K562 (cell line): ENCODE results near the gene TPD52L2. TPM values are rescaled to one million over a fixed set of nuclear protein-coding genes. Genes with fewer than 3 reads are reported as not detected.

Experiments
- ARID3A ChIP-seq: IDR thresholded peaks from 2 replicates; pipeline ENCODE4 v1.6.1; 2012; ENCODE audit warnings: low read depth, low read length, improper control_type of control experiment, borderline replicate concordance
- ATF7 ChIP-seq: fragments of 450-650 bp; IDR thresholded peaks from 2 replicates; pipeline ENCODE4 v1.7.1; 2014; ENCODE audit warnings: mild to moderate bottlenecking, moderate library complexity
- IRF2 ChIP-seq: sonication (generic); formaldehyde crosslinking; IDR thresholded peaks from 2 replicates; pipeline ENCODE4 v1.8.1; 2022; ENCODE audit warnings: mild to moderate bottlenecking, missing genetic modification reagents
- MAFF ChIP-seq: IDR thresholded peaks from 2 replicates; pipeline ENCODE4 v1.6.1; 2012; ENCODE audit warnings: low read length, improper control_type of control experiment
- MAFG ChIP-seq: fragments of 450-650 bp; conservative IDR thresholded peaks from 2 replicates; pipeline ENCODE4 v1.6.1; 2016; ENCODE audit warnings: missing genetic modification characterization, missing compliant biosample characterization
- RBM14 ChIP-seq: fragments of 200-400 bp; formaldehyde crosslinking; IDR thresholded peaks from 2 replicates; pipeline ENCODE4 v1.6.1; 2018; ENCODE audit warnings: low read depth, mild to moderate bottlenecking, low read length, moderate library complexity, borderline replicate concordance; ENCODE audit not compliant: insufficient read depth
- SMARCC2 ChIP-seq: fragments of 450-650 bp; IDR thresholded peaks from 2 replicates; pipeline ENCODE4 v1.6.1; 2017; ENCODE audit warnings: antibody characterized with exemption, moderate library complexity, mild to moderate bottlenecking, low read depth
- SP2 ChIP-seq: IDR thresholded peaks from 2 replicates; pipeline ENCODE4 v1.6.1; 2011; ENCODE audit warnings: mild to moderate bottlenecking, low read depth, low read length, moderate library complexity; ENCODE audit not compliant: poor library complexity, severe bottlenecking; ENCODE audit errors: extremely low read depth
- THRAP3 ChIP-seq: fragments of 450-650 bp; IDR thresholded peaks from 2 replicates; pipeline ENCODE4 v1.6.1; 2016; ENCODE audit warnings: mild to moderate bottlenecking, inconsistent platforms, borderline replicate concordance
- TOE1 ChIP-seq, 2 experiments: fragments of 450-650 bp in 1 of 2; sonication (generic) in 1 of 2; formaldehyde crosslinking in 1 of 2; IDR thresholded peaks; 2 replicates each; pipeline versions ENCODE4 v1.7.1 to v1.8.0; 2016 to 2022; ENCODE audit warnings: borderline replicate concordance in 2 of 2, mild to moderate bottlenecking in 2 of 2, antibody characterized with exemption in 1 of 2, inconsistent platforms in 1 of 2, low read depth in 1 of 2, missing genetic modification reagents in 1 of 2, moderate library complexity in 1 of 2
- ZC3H8 ChIP-seq: fragments of 450-650 bp; IDR thresholded peaks from 2 replicates; pipeline ENCODE4 v1.6.1; 2017
- ZNF41 ChIP-seq: fragments of 250-450 bp; sonication (Bioruptor Pico); conservative IDR thresholded peaks from 2 replicates; pipeline ENCODE4 v1.4.0; 2020; ENCODE audit warnings: mild to moderate bottlenecking
- ZNF431 ChIP-seq: sonication (generic); formaldehyde crosslinking; IDR thresholded peaks from 2 replicates; pipeline ENCODE4 v1.8.0; 2022; ENCODE audit warnings: mild to moderate bottlenecking, missing genetic modification reagents
- ZNF507 ChIP-seq: conservative IDR thresholded peaks from 2 replicates; pipeline ENCODE4 v1.6.1; 2017; ENCODE audit warnings: missing genetic modification characterization, missing compliant biosample characterization
- polyA plus RNA-seq, 8 experiments: library from polyadenylated mRNA; depleted of rRNA in 4 of 8; stranded (reverse) in 5 of 8; unstranded in 3 of 8; fragments of >200 nt; fragmentation: Nextera tagmentation in 2 of 8; fragmentation: Illumina TruSeq in 1 of 8; extraction: Ambion mirVana in 2 of 8; extraction: Trizol in 1 of 8; gene quantifications; 2 replicates each; pipeline versions ENCODE4 v1.2.1 to v1.2.3, GENCODE V29; 2011 to 2014; ENCODE audit warnings: inconsistent platforms in 1 of 8, missing spikeins in 1 of 8
- total RNA-seq, 7 experiments: library from RNA; depleted of rRNA in 6 of 7; stranded (reverse); fragments of >200 nt in 6 of 7; fragmentation: Illumina TruSeq in 2 of 7; extraction: Trizol in 2 of 7; gene quantifications; 2 replicates each; pipeline versions ENCODE4 v1.2.1 to v1.2.3, GENCODE V29; 2011 to 2021; ENCODE audit warnings: low replicate concordance in 1 of 7
- TF ChIP-seq, protein P1 (sequence below): fragments of 250-450 bp; sonication (Bioruptor Pico); IDR thresholded peaks from 2 replicates; pipeline ENCODE4 v1.9.0; 2021; ENCODE audit warnings: mild to moderate bottlenecking, inconsistent platforms
- TF ChIP-seq, protein P2 (sequence below), 3 experiments: fragments of 200-800 bp in 1 of 3; fragments of 250-450 bp in 1 of 3; fragments of 450-650 bp in 1 of 3; sonication (Bioruptor Pico) in 1 of 3; sonication (Bioruptor generic) in 1 of 3; formaldehyde crosslinking in 1 of 3; IDR thresholded peaks; 2 replicates each; pipeline versions ENCODE4 v1.6.1 to v1.8.0; 2016 to 2022; ENCODE audit warnings: mild to moderate bottlenecking in 2 of 3, missing genetic modification characterization in 2 of 3, missing compliant biosample characterization in 1 of 3, moderate library complexity in 1 of 3
- TF ChIP-seq, protein P3 (sequence below): fragments of 450-650 bp; IDR thresholded peaks from 2 replicates; pipeline ENCODE4 v1.6.1; 2014; ENCODE audit warnings: low read depth, mild to moderate bottlenecking, moderate library complexity, borderline replicate concordance

Gene TPD52L2
- total and polyA plus RNA-seq, 9 of the 15 experiments (the other 6 are each of a cell fraction or from before 2014, with no cell fraction given): 1.9 to 117 (median 74.6) TPM

DNA sequence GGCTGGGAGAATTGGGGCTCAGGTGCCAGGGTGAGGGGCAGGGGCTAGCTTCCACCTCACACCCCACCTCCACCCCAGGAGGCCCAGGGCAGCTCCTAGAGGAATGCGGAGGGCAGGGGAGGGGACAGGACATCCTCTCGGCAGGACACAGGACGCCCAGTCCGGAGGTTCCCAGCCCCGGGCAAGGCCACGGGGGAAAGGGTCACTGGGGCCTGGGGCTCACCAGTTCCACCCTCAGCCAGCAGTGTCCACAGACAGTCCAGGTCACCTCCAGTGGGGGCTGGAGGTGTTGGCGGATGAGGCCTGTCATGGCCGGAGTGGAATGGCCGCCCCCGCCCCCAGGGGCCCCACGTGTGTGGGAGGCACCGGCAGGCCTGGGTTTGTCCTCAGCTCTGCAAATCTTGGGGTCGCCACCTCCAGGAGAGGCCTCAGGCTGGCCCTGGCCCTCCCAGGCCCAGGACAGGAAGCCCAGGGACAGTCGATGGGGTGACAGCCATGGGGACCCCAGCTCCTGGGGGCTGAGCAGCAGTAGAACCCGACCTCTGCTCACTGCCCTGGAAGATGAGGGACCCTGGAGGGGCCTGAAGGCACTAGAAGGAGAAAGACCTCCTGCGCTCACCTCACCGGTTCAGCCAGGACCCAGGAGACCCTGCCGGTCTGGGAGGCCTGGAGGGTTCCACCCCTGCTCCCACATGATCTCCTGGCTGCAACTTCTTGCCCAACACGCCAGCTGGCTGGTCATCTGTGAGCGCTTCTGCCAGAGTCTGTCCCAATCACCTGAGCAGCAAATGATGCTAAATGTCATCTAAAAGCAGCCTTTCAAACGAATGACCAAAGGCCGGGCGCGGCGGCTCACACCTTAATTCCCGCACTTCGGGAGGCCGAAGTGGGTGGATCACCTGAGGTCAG, 16.8 kb upstream of the TPD52L2 start (continued):
- TF ChIP-seq, protein P1, sequence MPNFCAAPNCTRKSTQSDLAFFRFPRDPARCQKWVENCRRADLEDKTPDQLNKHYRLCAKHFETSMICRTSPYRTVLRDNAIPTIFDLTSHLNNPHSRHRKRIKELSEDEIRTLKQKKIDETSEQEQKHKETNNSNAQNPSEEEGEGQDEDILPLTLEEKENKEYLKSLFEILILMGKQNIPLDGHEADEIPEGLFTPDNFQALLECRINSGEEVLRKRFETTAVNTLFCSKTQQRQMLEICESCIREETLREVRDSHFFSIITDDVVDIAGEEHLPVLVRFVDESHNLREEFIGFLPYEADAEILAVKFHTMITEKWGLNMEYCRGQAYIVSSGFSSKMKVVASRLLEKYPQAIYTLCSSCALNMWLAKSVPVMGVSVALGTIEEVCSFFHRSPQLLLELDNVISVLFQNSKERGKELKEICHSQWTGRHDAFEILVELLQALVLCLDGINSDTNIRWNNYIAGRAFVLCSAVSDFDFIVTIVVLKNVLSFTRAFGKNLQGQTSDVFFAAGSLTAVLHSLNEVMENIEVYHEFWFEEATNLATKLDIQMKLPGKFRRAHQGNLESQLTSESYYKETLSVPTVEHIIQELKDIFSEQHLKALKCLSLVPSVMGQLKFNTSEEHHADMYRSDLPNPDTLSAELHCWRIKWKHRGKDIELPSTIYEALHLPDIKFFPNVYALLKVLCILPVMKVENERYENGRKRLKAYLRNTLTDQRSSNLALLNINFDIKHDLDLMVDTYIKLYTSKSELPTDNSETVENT: no peak
- TF ChIP-seq THRAP3: no peak
- TF ChIP-seq, protein P2, sequence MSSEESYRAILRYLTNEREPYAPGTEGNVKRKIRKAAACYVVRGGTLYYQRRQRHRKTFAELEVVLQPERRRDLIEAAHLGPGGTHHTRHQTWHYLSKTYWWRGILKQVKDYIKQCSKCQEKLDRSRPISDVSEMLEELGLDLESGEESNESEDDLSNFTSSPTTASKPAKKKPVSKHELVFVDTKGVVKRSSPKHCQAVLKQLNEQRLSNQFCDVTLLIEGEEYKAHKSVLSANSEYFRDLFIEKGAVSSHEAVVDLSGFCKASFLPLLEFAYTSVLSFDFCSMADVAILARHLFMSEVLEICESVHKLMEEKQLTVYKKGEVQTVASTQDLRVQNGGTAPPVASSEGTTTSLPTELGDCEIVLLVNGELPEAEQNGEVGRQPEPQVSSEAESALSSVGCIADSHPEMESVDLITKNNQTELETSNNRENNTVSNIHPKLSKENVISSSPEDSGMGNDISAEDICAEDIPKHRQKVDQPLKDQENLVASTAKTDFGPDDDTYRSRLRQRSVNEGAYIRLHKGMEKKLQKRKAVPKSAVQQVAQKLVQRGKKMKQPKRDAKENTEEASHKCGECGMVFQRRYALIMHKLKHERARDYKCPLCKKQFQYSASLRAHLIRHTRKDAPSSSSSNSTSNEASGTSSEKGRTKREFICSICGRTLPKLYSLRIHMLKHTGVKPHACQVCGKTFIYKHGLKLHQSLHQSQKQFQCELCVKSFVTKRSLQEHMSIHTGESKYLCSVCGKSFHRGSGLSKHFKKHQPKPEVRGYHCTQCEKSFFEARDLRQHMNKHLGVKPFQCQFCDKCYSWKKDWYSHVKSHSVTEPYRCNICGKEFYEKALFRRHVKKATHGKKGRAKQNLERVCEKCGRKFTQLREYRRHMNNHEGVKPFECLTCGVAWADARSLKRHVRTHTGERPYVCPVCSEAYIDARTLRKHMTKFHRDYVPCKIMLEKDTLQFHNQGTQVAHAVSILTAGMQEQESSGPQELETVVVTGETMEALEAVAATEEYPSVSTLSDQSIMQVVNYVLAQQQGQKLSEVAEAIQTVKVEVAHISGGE (CRISPR knock-in tag; IDR thresholded peaks at IDR 0.05): no peak
- no peak for TF ChIP-seq MAFG
- no peak for TF ChIP-seq ARID3A
- no peak for TF ChIP-seq ZNF41
- TF ChIP-seq ATF7: no peak
- TF ChIP-seq RBM14: no peak
- no peak for TF ChIP-seq ZNF507
- TF ChIP-seq TOE1 (IDR thresholded peaks at IDR 0.05; ENCODE audit: borderline replicate concordance): no peak
- no peak for TF ChIP-seq TOE1 (CRISPR knock-in tag; IDR thresholded peaks at IDR 0.05; ENCODE audit: borderline replicate concordance, low read depth)
- TF ChIP-seq, protein P3, sequence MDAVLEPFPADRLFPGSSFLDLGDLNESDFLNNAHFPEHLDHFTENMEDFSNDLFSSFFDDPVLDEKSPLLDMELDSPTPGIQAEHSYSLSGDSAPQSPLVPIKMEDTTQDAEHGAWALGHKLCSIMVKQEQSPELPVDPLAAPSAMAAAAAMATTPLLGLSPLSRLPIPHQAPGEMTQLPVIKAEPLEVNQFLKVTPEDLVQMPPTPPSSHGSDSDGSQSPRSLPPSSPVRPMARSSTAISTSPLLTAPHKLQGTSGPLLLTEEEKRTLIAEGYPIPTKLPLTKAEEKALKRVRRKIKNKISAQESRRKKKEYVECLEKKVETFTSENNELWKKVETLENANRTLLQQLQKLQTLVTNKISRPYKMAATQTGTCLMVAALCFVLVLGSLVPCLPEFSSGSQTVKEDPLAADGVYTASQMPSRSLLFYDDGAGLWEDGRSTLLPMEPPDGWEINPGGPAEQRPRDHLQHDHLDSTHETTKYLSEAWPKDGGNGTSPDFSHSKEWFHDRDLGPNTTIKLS: no peak
- no peak for TF ChIP-seq ZNF431 (CRISPR knock-in tag)
- TF ChIP-seq IRF2: no peak
- no peak for TF ChIP-seq ZC3H8
- no peak for TF ChIP-seq MAFF
- no peak for TF ChIP-seq SMARCC2
- TF ChIP-seq SP2: no peak
